ENCODE results near the gene BCL2L11. TPM values are rescaled to one million over a fixed set of nuclear protein-coding genes. Genes with fewer than 3 reads are reported as not detected.

The BCL2L11 gene
- total RNA-seq, 1 donor from 2014 or later, result 19.3 TPM

DNA sequence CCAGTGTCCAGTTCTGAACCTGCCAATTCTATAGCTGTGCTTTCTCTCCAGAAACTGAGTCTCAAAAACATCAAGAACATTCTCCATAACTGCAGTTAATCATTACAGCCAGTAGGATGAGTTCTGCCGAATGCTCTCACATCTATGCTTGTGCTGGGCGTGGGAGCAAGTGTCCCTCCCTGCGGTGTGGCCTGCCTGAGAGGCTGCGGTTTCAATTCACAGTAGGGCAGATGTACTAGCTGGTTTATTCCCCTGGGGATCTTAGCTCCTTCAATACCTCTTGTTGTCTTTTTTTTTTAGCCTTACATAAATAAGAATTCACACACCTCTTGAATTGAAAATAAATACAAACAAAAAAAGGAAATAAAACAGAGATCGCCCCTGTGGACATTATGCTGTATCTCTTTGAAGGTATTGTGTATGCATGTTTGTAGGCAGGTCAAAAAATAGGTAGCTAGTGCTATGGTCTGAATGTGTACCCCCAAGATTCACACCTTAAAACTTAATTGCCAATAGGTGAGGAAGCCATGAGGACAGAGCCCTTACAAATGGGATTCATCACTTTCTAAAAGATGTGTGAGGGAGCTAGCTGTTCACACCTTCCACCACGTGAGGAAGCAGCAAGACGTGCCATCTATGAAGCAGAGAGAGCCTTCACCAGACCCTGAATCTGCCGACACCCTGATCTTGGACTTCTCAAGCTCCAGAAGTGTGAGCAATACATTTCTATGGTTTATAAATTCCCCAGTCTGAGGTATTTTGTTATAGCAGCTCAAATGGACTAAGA, 74.3 kb downstream of the BCL2L11 start:
- FAIRE-seq, result no peak
- DNase-seq (ENCODE audit: low read depth), result no peak
- Histone ChIP-seq H2AFZ (ENCODE audit: low read depth, low read length) (no peak overlapping the region), H4K20me1 (ENCODE audit: insufficient read depth, low read length) (no peaks in the 10 kb centered on the region), H3K36me3 (ENCODE audit: insufficient read depth, low read length) (no peaks in the 10 kb centered on the region), H3K4me1 (ENCODE audit: insufficient read depth, low read length) (no peaks in the 10 kb centered on the region), H3K79me2 (ENCODE audit: insufficient read depth, low read length) (no peaks in the 10 kb centered on the region), H3K9me3 (ENCODE audit: insufficient read depth, low read depth, low read length) (no peaks in the 10 kb centered on the region), H3K27me3 (ENCODE audit: insufficient read depth, low read length) (no peaks in the 10 kb centered on the region), H3K4me3 (ENCODE audit: insufficient read depth, low read depth, low read length) (no peak overlapping the region), H3K9ac (ENCODE audit: low read length) (no peak overlapping the region), H3K27ac (ENCODE audit: low read depth, low read length) (no peak overlapping the region), H3K4me2 (ENCODE audit: low read length) (no peak overlapping the region)
- Mint-ChIP-seq H3K27ac (ENCODE audit: unreplicated experiment) (no peak overlapping the region), H3K36me3 (ENCODE audit: low read depth, unreplicated experiment) (no peaks in the 10 kb centered on the region), H3K9me3 (ENCODE audit: unreplicated experiment) (no peaks in the 10 kb centered on the region), H3K4me1 (ENCODE audit: low read depth, unreplicated experiment) (peaks cover 6% of the 10 kb centered on the region), H3K27me3 (ENCODE audit: low read depth, unreplicated experiment) (peaks cover 9% of the 10 kb centered on the region), H3K4me3 (ENCODE audit: unreplicated experiment) (no peak overlapping the region)
- no peak for TF ChIP-seq EZH2 (IDR thresholded peaks at IDR 0.05; ENCODE audit: insufficient read depth, low read length)
- TF ChIP-seq, protein P1, sequence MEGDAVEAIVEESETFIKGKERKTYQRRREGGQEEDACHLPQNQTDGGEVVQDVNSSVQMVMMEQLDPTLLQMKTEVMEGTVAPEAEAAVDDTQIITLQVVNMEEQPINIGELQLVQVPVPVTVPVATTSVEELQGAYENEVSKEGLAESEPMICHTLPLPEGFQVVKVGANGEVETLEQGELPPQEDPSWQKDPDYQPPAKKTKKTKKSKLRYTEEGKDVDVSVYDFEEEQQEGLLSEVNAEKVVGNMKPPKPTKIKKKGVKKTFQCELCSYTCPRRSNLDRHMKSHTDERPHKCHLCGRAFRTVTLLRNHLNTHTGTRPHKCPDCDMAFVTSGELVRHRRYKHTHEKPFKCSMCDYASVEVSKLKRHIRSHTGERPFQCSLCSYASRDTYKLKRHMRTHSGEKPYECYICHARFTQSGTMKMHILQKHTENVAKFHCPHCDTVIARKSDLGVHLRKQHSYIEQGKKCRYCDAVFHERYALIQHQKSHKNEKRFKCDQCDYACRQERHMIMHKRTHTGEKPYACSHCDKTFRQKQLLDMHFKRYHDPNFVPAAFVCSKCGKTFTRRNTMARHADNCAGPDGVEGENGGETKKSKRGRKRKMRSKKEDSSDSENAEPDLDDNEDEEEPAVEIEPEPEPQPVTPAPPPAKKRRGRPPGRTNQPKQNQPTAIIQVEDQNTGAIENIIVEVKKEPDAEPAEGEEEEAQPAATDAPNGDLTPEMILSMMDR (IDR thresholded peaks at IDR 0.05; ENCODE audit: insufficient read depth, low read depth, low read length), result no peak

DNA sequence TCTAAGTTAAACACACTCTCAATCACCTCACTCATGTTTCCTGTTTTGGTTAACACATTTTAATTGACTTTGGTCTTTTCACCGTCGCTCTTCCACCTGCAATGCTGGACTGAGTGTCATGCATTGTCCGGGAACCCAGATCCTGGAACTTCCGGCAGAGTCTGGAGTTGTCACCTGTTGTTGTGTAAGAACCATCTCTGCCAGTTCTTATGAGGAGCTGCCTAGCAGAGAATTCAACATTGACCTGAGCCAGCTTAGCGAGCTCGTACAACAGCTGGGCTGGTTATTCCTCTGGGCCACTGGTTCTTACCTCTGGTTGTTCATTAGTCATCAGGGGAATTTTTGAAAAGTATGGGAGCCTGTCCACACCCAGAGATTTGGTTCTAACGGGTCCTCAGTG, 75.7 kb downstream of the BCL2L11 start:
- DNase-seq (ENCODE audit: low read depth) (no peak), FAIRE-seq (no peak)
- Mint-ChIP-seq H3K27me3 (ENCODE audit: low read depth, unreplicated experiment) (peaks cover 9% of the 10 kb centered on the region), H3K9me3 (ENCODE audit: unreplicated experiment) (peaks cover 2% of the 10 kb centered on the region), H3K4me3 (ENCODE audit: unreplicated experiment) (no peak overlapping the region), H3K36me3 (ENCODE audit: low read depth, unreplicated experiment) (peaks cover 2% of the 10 kb centered on the region), H3K27ac (ENCODE audit: unreplicated experiment) (no peak overlapping the region), H3K4me1 (ENCODE audit: low read depth, unreplicated experiment) (peaks cover 9% of the 10 kb centered on the region)
- Histone ChIP-seq H4K20me1 (ENCODE audit: insufficient read depth, low read length) (no peaks in the 10 kb centered on the region), H3K27ac (ENCODE audit: low read depth, low read length) (no peak overlapping the region), H3K9ac (ENCODE audit: low read length) (no peak overlapping the region), H3K9me3 (ENCODE audit: insufficient read depth, low read depth, low read length) (no peaks in the 10 kb centered on the region), H2AFZ (ENCODE audit: low read depth, low read length) (no peak overlapping the region), H3K27me3 (ENCODE audit: insufficient read depth, low read length) (no peaks in the 10 kb centered on the region), H3K4me2 (ENCODE audit: low read length) (no peak overlapping the region), H3K4me3 (ENCODE audit: insufficient read depth, low read depth, low read length) (no peak overlapping the region), H3K79me2 (ENCODE audit: insufficient read depth, low read length) (no peaks in the 10 kb centered on the region), H3K36me3 (ENCODE audit: insufficient read depth, low read length) (no peaks in the 10 kb centered on the region), H3K4me1 (ENCODE audit: insufficient read depth, low read length) (no peaks in the 10 kb centered on the region)
- TF ChIP-seq EZH2 (IDR thresholded peaks at IDR 0.05; ENCODE audit: insufficient read depth, low read length), result no peak
- TF ChIP-seq, protein P1 (IDR thresholded peaks at IDR 0.05; ENCODE audit: insufficient read depth, low read depth, low read length), result no peak

DNA sequence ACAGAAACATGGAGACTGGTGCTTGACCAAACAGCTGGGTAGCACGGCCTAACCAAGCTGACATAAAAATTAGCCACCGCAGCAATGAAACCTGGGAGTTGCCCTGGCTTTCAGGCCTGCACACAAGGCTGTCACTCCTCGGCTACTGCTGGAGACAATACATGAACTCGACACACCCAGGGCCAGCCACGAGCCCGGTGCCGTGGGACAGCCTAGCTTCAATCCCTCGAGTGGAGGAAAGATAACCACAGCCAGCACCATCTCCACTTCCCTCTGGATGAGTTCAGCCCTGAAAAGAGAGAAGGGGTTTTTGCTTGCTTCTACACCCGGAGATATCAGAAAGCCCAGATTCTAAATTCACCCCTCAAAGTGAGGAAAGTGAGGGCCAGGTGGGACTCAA, 78.0 kb downstream of the BCL2L11 start:
- H3K9ac ChIP-seq (ENCODE audit: low read length), result no peak overlapping the region
- peaks cover 14% of the 10 kb centered on the region for H3K4me1 ChIP-seq (ENCODE audit: insufficient read depth, low read length)
- no peak overlapping the region for H3K4me3 ChIP-seq (ENCODE audit: insufficient read depth, low read depth, low read length)
- Mint-ChIP-seq H3K36me3 (ENCODE audit: low read depth, unreplicated experiment) (peaks cover 4% of the 10 kb centered on the region), H3K4me3 (ENCODE audit: unreplicated experiment) (no peak overlapping the region), H3K4me1 (ENCODE audit: low read depth, unreplicated experiment) (peaks cover 10% of the 10 kb centered on the region), H3K27me3 (ENCODE audit: low read depth, unreplicated experiment) (peaks cover 9% of the 10 kb centered on the region), H3K9me3 (ENCODE audit: unreplicated experiment) (peaks cover 2% of the 10 kb centered on the region), H3K27ac (ENCODE audit: unreplicated experiment) (no peak overlapping the region)
- H3K36me3 ChIP-seq (ENCODE audit: insufficient read depth, low read length), result no peaks in the 10 kb centered on the region
- H3K27ac ChIP-seq (ENCODE audit: low read depth, low read length), result no peak overlapping the region
- H4K20me1 ChIP-seq (ENCODE audit: insufficient read depth, low read length), result no peaks in the 10 kb centered on the region
- H3K9me3 ChIP-seq (ENCODE audit: insufficient read depth, low read depth, low read length), result no peaks in the 10 kb centered on the region
- H3K79me2 ChIP-seq (ENCODE audit: insufficient read depth, low read length), result no peaks in the 10 kb centered on the region
- H2AFZ ChIP-seq (ENCODE audit: low read depth, low read length), result no peak overlapping the region
- H3K27me3 ChIP-seq (ENCODE audit: insufficient read depth, low read length), result no peaks in the 10 kb centered on the region
- DNase-seq (ENCODE audit: low read depth) (no peak), FAIRE-seq (no peak)
- H3K4me2 ChIP-seq (ENCODE audit: low read length), result no peak overlapping the region
- TF ChIP-seq, protein P1 (IDR thresholded peaks at IDR 0.05; ENCODE audit: insufficient read depth, low read depth, low read length), result no peak
- no peak for TF ChIP-seq EZH2 (IDR thresholded peaks at IDR 0.05; ENCODE audit: insufficient read depth, low read length)

All from astrocyte (in vitro differentiated cells and primary cell).